ENCODE data around the gene PLA2G4A. TPM values are rescaled to one million over a fixed set of nuclear protein-coding genes. Genes with fewer than 3 reads are reported as not detected.

Gene PLA2G4A
- total RNA-seq, 1 donor from 2014 or later: 2.8 TPM

DNA sequence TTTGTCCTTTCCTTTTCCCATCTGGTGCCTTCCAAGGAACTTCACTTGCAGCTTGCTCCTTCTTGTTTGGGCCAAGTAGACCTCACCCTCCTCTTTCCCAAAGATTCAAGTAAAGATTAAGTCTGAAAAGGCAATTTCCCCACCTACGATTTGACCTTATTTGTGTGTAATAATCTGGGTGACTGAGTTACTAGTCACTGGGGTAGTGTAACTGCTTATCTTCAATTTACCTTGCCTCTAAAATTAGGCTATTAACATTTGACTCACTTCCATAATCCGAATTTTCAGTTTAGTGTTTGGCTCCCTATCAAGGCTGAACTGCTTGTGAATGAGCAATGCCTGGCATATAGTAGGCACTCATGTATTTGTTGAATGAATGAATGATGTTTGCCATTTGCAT, 59.6 kb downstream of the PLA2G4A start:
- H3K27me3 Mint-ChIP-seq: peaks cover 43% of the 10 kb centered on the region
- no peaks in the 10 kb centered on the region for H3K4me1 Mint-ChIP-seq (ENCODE audit: unreplicated experiment)
- H3K4me3 Mint-ChIP-seq: no peak overlapping the region
- DNase-seq (ENCODE audit: extremely low spot score, unreplicated experiment): no peak
- TF ChIP-seq, protein P1, sequence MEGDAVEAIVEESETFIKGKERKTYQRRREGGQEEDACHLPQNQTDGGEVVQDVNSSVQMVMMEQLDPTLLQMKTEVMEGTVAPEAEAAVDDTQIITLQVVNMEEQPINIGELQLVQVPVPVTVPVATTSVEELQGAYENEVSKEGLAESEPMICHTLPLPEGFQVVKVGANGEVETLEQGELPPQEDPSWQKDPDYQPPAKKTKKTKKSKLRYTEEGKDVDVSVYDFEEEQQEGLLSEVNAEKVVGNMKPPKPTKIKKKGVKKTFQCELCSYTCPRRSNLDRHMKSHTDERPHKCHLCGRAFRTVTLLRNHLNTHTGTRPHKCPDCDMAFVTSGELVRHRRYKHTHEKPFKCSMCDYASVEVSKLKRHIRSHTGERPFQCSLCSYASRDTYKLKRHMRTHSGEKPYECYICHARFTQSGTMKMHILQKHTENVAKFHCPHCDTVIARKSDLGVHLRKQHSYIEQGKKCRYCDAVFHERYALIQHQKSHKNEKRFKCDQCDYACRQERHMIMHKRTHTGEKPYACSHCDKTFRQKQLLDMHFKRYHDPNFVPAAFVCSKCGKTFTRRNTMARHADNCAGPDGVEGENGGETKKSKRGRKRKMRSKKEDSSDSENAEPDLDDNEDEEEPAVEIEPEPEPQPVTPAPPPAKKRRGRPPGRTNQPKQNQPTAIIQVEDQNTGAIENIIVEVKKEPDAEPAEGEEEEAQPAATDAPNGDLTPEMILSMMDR (conservative IDR thresholded peaks at IDR 0.05): no peak
- no peaks in the 10 kb centered on the region for H3K36me3 Mint-ChIP-seq
- no peak overlapping the region for H3K27ac Mint-ChIP-seq
- no peaks in the 10 kb centered on the region for H3K9me3 Mint-ChIP-seq

DNA sequence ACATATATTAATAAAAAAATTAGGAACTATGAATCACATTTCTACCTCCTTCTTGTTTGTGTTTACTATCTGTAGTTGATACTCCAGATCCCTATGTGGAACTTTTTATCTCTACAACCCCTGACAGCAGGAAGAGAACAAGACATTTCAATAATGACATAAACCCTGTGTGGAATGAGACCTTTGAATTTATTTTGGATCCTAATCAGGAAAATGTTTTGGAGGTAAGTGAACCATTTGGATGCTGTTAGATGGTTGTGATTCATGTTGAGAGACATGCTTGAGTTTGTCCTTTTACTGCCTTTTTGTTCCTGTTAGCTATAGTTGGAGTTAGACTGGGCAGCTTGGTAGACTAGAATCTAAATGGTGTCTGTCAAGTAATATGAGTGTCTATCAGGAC, 64.2 kb downstream of the PLA2G4A start:
- Mint-ChIP-seq H3K4me3 (no peak overlapping the region), H3K27ac (no peak overlapping the region), H3K9me3 (peaks cover 4% of the 10 kb centered on the region), H3K36me3 (no peaks in the 10 kb centered on the region), H3K27me3 (peaks cover 35% of the 10 kb centered on the region), H3K4me1 (ENCODE audit: unreplicated experiment) (no peaks in the 10 kb centered on the region)
- no peak for DNase-seq (ENCODE audit: extremely low spot score, unreplicated experiment)
- TF ChIP-seq, protein P1 (conservative IDR thresholded peaks at IDR 0.05): no peak

DNA sequence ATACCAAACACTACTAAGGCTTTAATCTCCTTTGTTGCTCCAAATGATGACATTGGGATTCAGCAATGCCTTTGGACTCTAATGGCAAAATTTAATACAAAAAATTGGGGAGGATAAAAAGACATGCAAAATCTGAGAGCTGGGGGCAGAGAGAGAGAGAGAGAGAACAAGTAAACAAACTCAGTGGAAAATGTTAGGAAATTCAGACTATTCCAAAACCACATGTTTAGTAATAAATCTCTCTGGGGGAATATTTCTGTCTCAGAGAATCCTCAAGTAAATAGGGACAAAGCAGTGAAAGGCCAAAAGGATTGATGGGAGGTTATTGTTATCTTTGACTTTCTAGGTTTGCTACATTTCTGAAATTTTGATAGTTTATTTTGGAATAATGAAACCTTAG, 65.7 kb downstream of the PLA2G4A start:
- Mint-ChIP-seq H3K4me1 (ENCODE audit: unreplicated experiment) (no peaks in the 10 kb centered on the region), H3K27ac (no peak overlapping the region), H3K36me3 (no peaks in the 10 kb centered on the region), H3K4me3 (no peak overlapping the region), H3K27me3 (peaks cover 26% of the 10 kb centered on the region), H3K9me3 (peaks cover 11% of the 10 kb centered on the region)
- TF ChIP-seq, protein P1 (conservative IDR thresholded peaks at IDR 0.05): no peak
- no peak for DNase-seq (ENCODE audit: extremely low spot score, unreplicated experiment)

DNA sequence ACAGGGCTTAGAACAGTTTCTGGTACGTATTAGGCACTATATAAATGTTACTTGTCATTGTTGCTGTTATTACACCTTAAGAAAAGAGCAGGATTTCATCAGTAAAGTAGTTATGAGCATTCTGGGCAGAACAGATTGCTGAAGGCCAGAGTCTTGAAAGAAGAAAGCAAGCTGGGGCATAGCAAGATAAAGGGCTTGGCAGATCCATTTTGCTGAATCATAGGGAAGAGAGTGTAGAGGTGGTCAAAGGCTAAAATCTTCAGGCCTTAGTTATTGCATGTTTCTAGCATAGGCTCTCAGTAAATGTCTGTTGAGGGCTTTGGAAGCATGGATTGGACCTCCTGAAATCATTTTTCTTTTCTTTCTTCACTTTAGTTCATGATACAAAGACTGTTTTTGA, 67.5 kb downstream of the PLA2G4A start:
- H3K36me3 Mint-ChIP-seq: no peaks in the 10 kb centered on the region
- peaks cover 12% of the 10 kb centered on the region for H3K9me3 Mint-ChIP-seq
- TF ChIP-seq, protein P1 (conservative IDR thresholded peaks at IDR 0.05): no peak
- H3K4me3 Mint-ChIP-seq: no peak overlapping the region
- DNase-seq (ENCODE audit: extremely low spot score, unreplicated experiment): no peak
- H3K27ac Mint-ChIP-seq: no peak overlapping the region
- no peaks in the 10 kb centered on the region for H3K4me1 Mint-ChIP-seq (ENCODE audit: unreplicated experiment)
- H3K27me3 Mint-ChIP-seq: peaks cover 20% of the 10 kb centered on the region

DNA sequence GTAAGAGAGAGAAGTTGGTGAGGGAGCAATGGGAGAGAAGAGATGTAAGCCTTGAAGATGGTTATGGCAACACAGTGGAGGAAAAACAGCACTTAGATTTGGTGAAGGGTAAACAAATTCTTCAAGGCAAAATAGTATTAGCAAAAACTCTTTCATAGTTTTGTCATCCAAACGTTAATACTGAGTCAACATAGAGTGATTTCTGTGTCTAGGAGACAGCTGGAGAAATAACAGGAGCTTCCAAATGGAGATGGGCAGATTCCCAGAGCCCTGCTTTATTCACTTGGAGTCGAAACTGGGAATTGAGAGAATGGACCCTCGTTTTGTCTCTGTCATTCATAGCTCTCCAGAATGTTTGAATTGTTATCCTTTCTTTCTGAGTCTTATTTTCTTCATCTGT, 68.3 kb downstream of the PLA2G4A start:
- Mint-ChIP-seq H3K9me3 (peaks cover 12% of the 10 kb centered on the region), H3K27ac (no peak overlapping the region)

More for the DNA sequence above, 68.3 kb downstream of the PLA2G4A start:
- DNase-seq (ENCODE audit: extremely low spot score, unreplicated experiment): no peak
- H3K4me1 Mint-ChIP-seq (ENCODE audit: unreplicated experiment): no peaks in the 10 kb centered on the region
- TF ChIP-seq, protein P1 (conservative IDR thresholded peaks at IDR 0.05): no peak
- H3K36me3 Mint-ChIP-seq: no peaks in the 10 kb centered on the region
- H3K4me3 Mint-ChIP-seq: no peak overlapping the region
- peaks cover 13% of the 10 kb centered on the region for H3K27me3 Mint-ChIP-seq
